Cerebellar nuclear complex (tissue), 1 donor: ENCODE measurements around the gene RPL27A.
A peak's percentile ranks its signal among the peaks of the same experiment; 100 is the strongest.
"Not testable (repeated sequence)": the region's sequence is repeated elsewhere in the genome, so short reads cannot be mapped to it uniquely, and the experiment has no call there.

ENCODE experiments used
- DNase-seq, 2 experiments: peaks; one replicate each; lab custom pipeline; 2025; lab: John Stamatoyannopoulos, UW

Gene RPL27A

GRCh38 chr11:8682303-8683114 lies at the start of gene RPL27A, which contains the start of gene TRIM66:
TSS of gene RPL27A (plus strand) at chr11:8682792. CDS start at chr11:8682814, 22 bp downstream.
TSS of gene TRIM66 (minus strand) at chr11:8682665. CDS start at chr11:8672274, 10,391 bp downstream.
- DNase-seq: peak; percentile 73 to 90

- no peak for DNase-seq
Measured at GRCh38 chr11:8634498-8634897, 48.1 kb upstream of the RPL27A start.

- DNase-seq: no peak
Measured at GRCh38 chr11:8636127-8636526, 46.5 kb upstream of the RPL27A start.

GRCh38 chr11:8638300-8638699 lies 44.3 kb upstream of the RPL27A start:
- DNase-seq: no peak

- DNase-seq: no peak
Measured at GRCh38 chr11:8639655-8640054, 42.9 kb upstream of the RPL27A start.

- DNase-seq: no peak
Measured at GRCh38 chr11:8640267-8640906, 42.2 kb upstream of the RPL27A start.

- DNase-seq: no peak
Measured at GRCh38 chr11:8641332-8641731, 41.3 kb upstream of the RPL27A start.

- DNase-seq: no peak
Measured at GRCh38 chr11:8642196-8642841, 40.3 kb upstream of the RPL27A start.

- no peak for DNase-seq
Measured at GRCh38 chr11:8646873-8647272, 35.7 kb upstream of the RPL27A start.

GRCh38 chr11:8649361-8649760 lies 33.2 kb upstream of the RPL27A start:
- no peak for DNase-seq

GRCh38 chr11:8650401-8650990 lies 32.1 kb upstream of the RPL27A start:
- no peak for DNase-seq

GRCh38 chr11:8652140-8652539 lies 30.5 kb upstream of the RPL27A start:
- no peak for DNase-seq

GRCh38 chr11:8654503-8654902 lies 28.1 kb upstream of the RPL27A start:
- DNase-seq: no peak

- no peak for DNase-seq
Measured at GRCh38 chr11:8656291-8656690, 26.3 kb upstream of the RPL27A start.

- peak in 1 of 2 experiments; percentile 14 for DNase-seq
Measured at GRCh38 chr11:8658321-8659057, 24.1 kb upstream of the RPL27A start.

- DNase-seq: no peak
Measured at GRCh38 chr11:8661001-8661795, 21.4 kb upstream of the RPL27A start.

- no peak for DNase-seq
Measured at GRCh38 chr11:8665222-8665621, 17.4 kb upstream of the RPL27A start.

GRCh38 chr11:8670081-8670480 lies 12.5 kb upstream of the RPL27A start:
- not testable (repeated sequence) for DNase-seq

GRCh38 chr11:8671193-8671612 lies 11.4 kb upstream of the RPL27A start:
- DNase-seq: peak; percentile 54 to 90

GRCh38 chr11:8671651-8672062 lies 10.9 kb upstream of the RPL27A start:
- peak; percentile 45 to 88 for DNase-seq

- peak in 1 of 2 experiments; percentile 45 for DNase-seq
Measured at GRCh38 chr11:8672346-8672745, 10.2 kb upstream of the RPL27A start.
